Activated effector memory CD4-positive, alpha-beta T cell treated with Interleukin-2 at 50 U/mL for 16 hours (primary cell): ENCODE measurements around the gene LZTFL1.
"Not testable (repeated sequence)": the region's sequence is repeated elsewhere in the genome, so short reads cannot be mapped to it uniquely, and the experiment has no call there.

ENCODE experiments used
- DNase-seq: peaks from one replicate; pipeline ENCODE4 v3.0.0-alpha.2; 2020

LZTFL1 gene

GRCh38 chr3:45864760-45865519 lies 23.0 kb upstream of the LZTFL1 start:
- DNase-seq: no peak

GRCh38 chr3:45861043-45861719 lies 19.3 kb upstream of the LZTFL1 start:
- DNase-seq: no peak

DNA sequence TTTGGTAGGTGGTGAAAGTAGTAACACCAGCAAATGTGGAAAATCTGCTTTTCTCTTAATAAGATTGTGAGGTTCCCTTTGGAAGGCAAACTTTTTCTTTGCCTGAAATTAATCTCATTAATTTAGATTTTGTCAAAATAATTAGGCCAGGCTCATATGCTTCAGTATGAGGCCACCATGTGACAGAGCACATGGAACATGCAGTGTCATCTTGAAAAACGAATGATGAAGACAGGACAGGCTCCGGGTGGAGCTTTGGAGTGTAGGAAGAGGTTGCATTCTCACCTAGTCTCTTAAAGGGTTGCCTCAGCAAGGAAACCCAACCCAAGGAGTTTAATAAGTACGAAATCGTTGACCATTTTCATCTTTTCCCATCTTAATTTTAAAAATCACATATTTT lies 18.6 kb upstream of the LZTFL1 start:
- DNase-seq: no peak

- no peak for DNase-seq
Measured at GRCh38 chr3:45858809-45859543, 17.1 kb upstream of the LZTFL1 start.

- DNase-seq: not testable (repeated sequence)
Measured at GRCh38 chr3:45857024-45857423, 15.1 kb upstream of the LZTFL1 start.

GRCh38 chr3:45856323-45856722 lies 14.4 kb upstream of the LZTFL1 start:
- DNase-seq: not testable (repeated sequence)

- DNase-seq: no peak
Measured at GRCh38 chr3:45852828-45853227, 10.9 kb upstream of the LZTFL1 start.

DNA sequence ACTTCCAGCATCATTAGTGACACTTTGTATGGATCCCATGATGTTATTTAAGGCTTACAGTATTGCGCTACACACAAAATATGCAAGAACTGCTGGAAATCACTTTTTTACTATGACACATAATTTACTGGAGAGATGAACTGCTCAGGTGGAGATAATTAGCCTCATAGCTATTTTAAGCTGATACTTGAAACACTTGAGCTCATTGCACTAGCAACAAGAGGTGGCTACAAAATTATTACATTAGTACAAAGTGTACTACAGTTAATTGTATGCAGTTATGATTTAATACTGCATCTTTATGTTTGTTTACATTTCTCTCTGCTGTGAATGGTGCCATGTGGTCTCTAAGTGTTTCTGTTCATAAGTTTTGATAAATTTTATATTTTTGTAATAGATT lies 6.5 kb upstream of the LZTFL1 start:
- DNase-seq: no peak

DNA sequence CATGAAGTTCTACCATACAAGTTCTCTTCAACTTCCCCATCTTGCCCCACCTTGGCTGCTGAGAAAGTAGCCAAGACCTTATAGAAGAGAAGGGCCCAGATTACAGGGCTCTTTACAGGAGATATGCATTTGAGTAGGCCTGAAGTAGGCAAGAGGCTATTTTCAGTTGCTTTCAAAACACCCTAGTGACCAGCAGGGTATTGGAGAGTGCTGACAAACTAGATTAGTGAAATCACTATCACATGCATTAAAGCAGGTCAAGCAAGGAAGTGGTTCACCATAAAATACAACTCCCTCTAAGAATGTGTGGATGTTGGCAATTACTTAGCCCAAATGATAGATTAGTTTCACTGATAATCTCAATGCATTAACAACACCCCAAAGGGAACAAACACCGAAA lies 2.7 kb upstream of the LZTFL1 start:
- DNase-seq: no peak

DNA sequence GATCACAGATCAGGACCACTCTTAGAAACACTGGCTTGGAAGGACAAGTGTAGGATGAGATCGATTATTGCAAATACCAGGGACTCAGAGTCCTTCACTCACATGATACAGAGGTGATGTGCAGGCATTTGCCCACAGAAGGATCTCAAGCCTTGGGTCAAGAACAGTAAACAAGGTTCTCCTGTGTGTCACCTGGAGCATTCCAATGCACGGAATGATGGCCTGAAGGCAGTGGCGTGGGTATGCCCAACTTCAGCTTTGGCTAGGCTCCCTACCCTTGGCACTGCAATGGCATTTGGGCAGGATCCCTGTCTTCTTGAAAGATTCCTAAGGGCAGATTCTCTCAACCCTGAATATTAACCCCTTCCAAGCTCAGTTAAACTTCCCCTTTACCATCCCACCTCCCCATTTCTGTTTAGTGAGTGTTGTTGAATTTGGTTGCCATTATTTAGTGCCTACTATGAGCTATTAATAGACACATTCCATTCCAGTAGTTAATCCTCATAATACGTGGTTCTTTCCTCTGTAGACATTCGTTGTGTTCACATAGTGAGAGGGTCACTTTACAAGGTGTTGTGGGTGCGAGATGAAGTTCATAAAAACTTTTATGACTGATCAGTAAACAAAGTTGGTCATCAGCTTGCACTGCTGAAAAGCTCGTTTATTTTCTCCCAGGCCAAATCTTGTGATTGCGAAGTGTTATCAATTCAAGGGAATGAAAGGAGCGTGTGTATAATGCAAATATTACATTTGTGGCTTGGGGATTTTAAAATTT lies 1.1 kb upstream of the LZTFL1 start:
- no peak for DNase-seq

DNA sequence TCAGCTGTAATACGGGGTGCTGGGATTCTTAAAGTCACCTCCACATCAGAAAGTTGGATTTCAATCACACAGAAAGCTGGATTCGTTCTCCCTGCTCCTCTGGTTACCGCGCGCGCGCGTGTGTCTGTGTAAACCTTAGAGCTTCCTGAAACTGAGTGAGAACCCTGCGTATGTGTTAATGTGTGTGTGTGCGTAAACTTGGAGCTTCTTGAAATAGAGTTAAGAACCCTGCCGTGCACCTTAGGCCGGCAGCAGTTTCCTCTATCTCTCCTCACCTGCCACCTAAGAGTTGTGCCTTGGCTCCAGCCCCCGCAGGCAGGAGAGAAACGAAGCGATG lies 531 bp downstream of the LZTFL1 start:
- DNase-seq: no peak

GRCh38 chr3:45838466-45838865 lies 3.5 kb downstream of the LZTFL1 start:
- no peak for DNase-seq

DNA sequence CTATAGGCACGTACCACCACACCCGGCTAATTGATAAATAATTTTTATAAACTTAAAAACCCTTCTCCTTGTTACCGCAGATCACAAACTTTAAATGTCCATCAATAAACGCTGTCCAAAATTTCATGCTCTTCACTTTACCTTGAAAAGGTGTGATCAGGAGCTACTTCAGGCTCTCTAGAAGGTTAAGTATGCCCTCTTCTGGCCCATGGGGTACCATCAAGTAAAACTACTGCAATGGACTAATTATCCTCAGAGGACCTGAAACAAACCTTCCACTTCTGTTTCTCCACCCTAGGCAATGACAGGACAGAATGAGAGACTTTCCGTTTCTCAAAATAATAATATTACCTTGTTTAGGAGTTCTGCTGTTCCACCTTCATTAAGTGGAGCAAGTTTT lies 9.2 kb downstream of the LZTFL1 start:
- no peak for DNase-seq

DNA sequence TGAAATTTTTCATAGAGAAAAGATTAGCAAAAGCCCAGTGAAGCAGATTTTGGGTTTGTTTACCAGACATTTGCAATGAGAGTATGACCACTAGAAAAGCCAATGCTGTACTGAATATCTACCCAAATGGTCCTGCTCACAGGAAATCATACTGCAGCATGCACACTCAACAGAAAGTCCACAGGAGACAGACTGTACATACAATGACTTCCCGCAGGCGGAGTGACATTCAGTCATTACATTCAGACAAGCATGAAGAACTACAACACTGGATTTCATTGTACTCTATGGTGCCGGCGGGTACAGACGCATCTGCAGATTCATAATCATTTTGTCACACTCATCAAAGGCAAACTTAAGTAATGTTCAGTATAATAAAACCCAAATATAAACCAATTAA lies 11.8 kb downstream of the LZTFL1 start:
- DNase-seq: no peak

- DNase-seq: no peak
Measured at GRCh38 chr3:45826908-45827307, 15.0 kb downstream of the LZTFL1 start.

GRCh38 chr3:45826321-45826720 lies 15.6 kb downstream of the LZTFL1 start:
- no peak for DNase-seq

DNA sequence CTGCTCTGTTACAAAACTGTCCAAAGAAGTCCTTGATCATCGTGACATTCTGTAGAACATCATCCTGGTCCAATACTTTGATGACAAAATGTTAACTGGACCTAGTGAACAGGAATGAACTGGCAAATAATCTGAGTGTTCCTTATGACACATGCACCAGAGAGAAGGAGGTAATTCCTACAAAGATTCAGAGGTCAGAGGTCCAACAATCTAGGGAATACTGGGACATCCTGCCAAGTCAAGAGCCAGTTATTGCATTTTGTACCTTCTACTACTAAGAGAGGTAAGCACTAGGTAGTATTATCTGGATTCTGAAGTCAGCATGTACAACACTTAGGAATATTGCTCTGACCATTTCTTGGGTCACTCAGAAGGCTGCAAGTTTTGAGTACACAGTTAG lies 20.8 kb downstream of the LZTFL1 start:
- DNase-seq: no peak

- DNase-seq: no peak
Measured at GRCh38 chr3:45819543-45819942, 22.4 kb downstream of the LZTFL1 start.

- DNase-seq: no peak
Measured at GRCh38 chr3:45817831-45818522, 23.9 kb downstream of the LZTFL1 start.

GRCh38 chr3:45816544-45816943 lies 25.4 kb downstream of the LZTFL1 start:
- DNase-seq: no peak

DNA sequence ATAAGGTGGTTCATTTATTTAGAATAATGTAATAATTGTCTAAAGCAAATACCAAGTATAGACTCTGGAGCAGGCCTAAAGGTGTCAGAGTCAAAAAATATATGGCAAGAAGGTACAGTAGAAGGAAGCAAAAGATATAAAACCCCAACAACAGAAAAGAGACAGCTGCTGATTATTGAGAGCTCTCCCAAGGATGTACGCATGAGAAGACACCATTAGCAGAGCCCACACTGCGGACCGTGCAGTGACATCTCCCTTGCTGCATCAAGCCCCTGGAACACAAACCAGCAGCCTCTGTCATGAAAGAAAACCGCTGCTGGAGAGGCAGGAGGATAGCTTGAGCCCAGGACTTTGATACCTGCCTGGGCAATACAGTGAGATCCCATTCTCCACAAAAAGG lies 27.6 kb downstream of the LZTFL1 start:
- DNase-seq: no peak

DNA sequence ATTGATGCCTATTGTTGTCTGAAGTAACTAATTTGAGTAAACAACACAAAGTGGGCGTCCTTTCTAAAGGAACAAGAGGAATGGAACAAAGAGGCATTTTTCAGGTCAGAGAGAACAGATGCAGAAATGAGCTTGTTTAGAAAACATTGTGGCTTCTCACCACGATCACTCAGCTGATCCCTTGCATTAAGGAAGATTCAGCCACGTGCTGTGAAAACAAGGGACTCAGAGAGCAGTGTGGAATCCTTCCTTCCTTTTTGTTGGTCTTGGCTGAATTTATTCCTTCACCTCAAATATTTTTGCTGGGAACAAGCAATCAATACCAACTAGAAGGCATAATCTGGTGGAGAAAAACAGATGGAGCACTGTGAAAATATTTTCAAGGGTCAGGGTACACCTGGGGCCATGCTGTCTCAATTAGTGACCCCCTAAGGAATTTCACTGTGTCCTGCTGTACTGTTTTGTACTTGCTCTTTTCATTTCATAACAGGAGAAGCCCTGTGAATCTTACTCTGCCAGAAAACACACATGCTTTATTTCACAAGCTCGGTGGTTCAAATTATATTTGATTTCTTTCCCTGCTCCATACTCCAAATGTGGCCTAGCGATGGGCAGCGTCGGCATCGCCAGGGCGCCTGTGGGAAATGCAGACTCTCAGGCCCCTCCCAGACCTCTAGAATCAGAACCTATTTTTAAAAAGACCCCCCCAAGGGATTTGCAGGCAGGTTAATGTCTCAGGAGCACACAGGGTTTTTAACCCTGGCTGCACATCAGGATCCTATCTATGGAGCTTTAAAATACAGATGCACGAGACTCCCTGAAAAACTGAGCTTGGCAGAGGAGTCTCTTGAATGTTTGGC lies 34.0 kb downstream of the LZTFL1 start:
- DNase-seq: no peak
